ENCODE results near the gene OR2S2. TPM values are rescaled to one million over a fixed set of nuclear protein-coding genes. Genes with fewer than 3 reads are reported as not detected.
"Not testable (repeated sequence)": the region's sequence is repeated elsewhere in the genome, so short reads cannot be mapped to it uniquely, and the experiment has no call there.

OR2S2 gene
- total RNA-seq, 1 experiment from 2014 or later, result not detected

DNA sequence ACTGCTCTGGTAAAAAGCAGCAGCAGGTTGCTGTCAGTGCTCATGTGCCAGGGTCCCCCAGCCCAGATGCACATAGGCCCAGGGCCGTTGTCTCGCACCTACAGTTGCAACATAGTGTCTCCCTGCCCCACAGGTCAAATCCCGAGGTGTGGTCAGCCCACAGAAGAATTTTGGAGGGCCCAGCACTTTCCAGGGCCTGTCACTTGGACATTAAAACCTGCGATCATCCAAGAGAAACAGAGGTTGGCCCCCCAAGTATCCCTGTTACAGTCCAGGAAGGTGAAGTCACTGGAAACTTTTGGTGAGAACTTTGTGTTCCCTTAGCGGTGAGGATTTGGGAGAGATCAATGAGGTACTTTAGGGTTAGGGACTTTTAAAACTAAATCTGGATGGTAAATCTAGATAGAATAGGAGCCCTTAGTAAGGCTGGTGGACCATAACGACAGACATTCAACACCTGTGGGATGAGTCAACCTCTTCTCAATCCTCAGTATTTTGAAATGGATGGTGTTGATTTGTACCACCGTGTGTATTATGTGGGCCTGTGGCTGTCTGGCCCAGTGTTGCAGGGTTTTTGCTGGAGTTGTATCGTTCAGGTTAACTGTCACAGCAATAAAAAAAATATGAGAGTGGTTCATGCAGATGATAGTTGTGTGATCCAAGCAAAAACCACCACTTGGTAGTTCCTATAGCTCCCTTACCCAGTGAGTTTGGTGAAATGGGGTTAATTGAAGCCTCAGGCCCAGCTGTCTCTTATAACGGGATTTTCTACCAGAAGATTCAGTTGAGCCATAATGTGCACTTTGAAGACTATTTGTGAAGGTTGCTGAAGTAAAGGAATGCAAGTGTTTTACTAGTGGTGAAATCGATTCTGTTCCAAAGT, 19.2 kb downstream of the OR2S2 start:
- DNase-seq (ENCODE audit: low spot score), result no peak
- in situ Hi-C loops (cut with HindIII; ENCODE audit: low sequenced_read_pairs), result no loop called here

DNA sequence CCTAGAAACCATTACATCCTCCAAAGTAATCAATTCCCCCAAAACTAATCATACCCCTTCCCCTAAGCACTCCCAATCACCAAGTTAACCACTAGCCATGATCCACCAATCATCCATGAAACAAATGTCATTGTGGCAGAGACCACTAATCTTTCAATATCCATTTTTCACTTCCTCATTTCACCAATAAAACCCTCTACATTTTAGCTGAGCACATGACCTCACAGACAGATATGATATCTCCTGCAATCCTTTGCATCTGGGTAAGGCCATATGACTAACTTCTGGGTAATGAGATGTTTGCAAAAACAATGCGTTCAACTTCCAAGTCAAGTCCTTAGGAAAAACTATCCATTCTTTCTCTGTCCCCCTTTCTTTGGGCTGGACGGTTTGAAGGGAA, 20.7 kb downstream of the OR2S2 start:
- in situ Hi-C loops (cut with HindIII; ENCODE audit: low sequenced_read_pairs), result no loop called here
- no peak for DNase-seq (ENCODE audit: low spot score)

DNA sequence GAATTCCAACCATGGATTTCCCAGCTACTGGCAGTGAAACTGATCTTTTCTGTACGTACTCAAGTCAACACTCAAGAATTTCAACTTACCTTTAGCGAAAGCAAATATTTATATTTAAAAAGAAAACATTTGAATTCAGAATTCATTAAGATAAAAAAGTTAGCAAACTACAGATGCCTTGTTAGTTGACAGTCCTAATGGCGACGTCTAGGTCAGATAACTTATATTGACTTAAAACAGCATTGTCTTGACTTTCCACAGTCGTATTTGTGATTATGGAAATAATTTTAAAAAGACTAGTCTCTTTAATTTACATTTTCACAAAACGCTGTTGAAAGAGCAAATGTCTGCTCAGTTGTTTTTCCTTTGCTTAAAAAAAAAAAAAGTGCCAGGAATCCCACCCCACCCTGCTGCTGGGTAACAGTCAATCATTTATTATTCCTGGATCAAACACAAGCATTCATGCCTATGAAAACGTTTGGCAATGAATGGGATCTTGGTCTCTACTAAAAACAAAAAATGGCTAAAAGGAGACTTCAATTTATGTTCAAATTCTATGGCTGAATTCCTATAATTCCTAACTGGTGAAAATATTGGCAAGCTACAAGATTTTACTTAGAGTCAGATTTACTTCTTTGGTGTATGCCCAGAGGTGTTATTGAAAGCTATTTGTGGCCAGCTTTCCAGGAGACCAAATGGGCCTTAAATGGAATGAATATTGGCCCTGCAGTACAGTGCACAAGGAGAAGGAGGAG, 22.0 kb downstream of the OR2S2 start:
- in situ Hi-C loops (cut with HindIII; ENCODE audit: low sequenced_read_pairs), result no loop called here
- no peak for DNase-seq (ENCODE audit: low spot score)

DNA sequence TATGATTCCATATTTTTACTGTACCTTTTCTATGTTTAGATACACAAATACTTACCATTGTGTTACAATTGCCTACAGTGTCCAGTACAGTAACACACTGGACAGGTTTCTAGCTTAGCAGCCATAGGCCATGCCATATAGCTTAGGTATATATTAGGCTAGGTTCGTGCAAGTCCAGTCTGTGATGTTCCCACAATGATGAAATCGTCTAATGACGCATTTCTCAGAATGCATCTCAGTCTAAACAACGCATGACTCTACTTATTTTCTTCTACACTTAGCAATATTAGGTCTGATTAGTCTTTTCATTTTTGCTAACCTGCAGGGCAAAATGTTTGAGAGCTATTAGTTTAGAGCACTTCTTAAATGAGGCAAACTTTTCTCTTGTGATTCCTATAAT, 22.7 kb downstream of the OR2S2 start:
- in situ Hi-C loops (cut with HindIII; ENCODE audit: low sequenced_read_pairs), result no loop called here
- no peak for DNase-seq (ENCODE audit: low spot score)

DNA sequence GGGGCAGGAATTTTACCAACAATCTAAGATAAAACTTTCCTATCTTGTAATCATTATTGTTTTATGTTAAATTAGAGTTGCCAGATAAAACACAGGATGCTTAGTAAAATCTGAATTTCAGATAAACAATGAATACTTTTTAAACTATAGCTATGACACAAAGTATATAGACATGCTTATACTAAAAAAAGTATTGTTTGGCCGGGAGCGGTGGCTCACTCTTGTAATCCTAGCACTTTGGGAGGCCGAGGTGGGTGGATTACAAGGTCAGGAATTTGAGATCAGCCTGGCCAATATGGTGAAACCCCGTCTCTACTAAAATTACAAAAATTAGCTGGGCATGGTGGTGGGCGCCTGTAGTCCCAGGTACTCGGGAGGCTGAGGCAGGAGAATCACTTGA, 23.9 kb downstream of the OR2S2 start:
- DNase-seq (ENCODE audit: low spot score); in situ Hi-C loops (cut with HindIII; ENCODE audit: low sequenced_read_pairs): not testable (repeated sequence)

DNA sequence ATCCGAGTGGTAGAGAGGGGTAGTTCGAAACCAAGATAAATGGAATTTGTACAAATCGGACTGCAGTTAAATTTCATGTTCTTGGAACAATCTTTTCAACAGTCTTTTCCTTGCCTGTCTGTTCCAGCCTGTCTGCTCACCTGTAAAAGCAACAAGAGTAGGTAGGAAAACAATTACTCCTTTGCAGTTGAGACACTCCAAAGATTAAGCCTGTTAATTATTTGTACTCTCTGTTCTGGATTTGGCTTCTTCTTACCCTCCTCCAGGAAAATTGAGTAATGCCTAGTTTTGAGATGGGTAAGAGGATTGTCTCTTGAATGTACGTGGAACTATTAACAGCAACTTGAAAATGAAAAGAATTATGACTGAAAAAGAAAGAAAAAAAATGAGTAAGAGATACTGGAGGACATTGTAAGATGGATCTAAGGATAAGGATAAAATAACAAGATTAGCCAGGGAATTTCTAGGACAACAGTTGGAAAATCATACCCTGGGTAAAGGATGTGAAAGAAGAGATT, 24.3 kb downstream of the OR2S2 start:
- in situ Hi-C loops (cut with HindIII; ENCODE audit: low sequenced_read_pairs), result no loop called here
- no peak for DNase-seq (ENCODE audit: low spot score)

DNA sequence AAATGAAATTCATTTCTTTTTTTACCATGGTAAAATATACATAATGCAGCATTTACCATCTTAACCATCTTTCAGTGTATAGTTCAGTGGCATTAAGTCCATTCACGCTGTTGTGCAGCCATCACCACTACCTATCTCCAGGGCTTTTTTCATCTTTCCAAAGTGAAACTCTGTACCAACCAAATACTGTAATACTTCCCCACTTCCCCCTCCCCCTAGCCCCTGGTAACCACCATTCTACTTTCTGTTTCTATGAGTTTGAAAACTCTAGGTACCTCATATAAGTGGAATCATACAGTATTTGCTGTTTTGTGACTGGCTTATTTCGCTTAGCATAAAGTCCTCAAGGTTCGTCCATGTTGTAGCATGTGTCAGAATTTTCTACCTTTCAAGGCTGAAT, 25.2 kb downstream of the OR2S2 start:
- in situ Hi-C loops (cut with HindIII; ENCODE audit: low sequenced_read_pairs), result no loop called here
- DNase-seq (ENCODE audit: low spot score), result no peak

DNA sequence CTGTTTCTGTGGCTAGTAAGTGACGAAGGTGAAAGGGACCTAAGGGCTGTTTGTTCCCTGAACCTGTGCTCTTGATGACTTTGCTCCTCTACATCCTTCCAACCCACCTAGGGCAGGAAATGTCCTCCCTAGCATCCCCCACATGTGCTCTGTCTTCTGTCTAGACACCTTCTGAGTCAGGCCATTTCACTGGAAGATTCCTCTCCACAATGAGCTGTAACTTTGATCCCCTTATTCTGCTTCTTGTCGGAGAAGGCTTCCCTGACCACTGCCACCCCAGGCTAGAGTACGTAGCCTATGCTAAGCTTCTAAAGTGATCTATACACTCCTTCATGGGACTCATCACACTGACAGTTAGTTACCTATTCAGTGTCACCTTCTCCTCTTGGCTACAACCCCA, 27.0 kb downstream of the OR2S2 start:
- in situ Hi-C loops (cut with HindIII; ENCODE audit: low sequenced_read_pairs), result no loop called here
- DNase-seq (ENCODE audit: low spot score), result no peak

DNA sequence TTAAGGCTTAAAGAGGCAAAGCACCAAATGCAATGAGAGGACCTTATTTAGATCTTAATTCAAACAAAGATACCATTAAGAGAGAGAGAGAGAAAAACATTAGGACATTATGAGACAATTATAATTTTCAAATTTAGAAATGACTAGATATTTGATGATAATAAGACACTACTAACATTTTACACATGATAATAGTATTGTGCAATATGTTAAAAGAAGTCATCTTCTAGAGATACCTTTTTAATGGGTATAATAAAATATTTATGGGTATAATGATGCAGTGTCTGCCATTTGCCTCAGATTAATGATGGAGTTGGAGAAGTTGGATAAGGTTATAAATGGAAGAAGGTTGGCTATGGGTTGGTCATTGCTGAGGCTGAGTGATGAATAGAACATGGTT, 27.4 kb downstream of the OR2S2 start:
- in situ Hi-C loops (cut with HindIII; ENCODE audit: low sequenced_read_pairs), result no loop called here
- no peak for DNase-seq (ENCODE audit: low spot score)

DNA sequence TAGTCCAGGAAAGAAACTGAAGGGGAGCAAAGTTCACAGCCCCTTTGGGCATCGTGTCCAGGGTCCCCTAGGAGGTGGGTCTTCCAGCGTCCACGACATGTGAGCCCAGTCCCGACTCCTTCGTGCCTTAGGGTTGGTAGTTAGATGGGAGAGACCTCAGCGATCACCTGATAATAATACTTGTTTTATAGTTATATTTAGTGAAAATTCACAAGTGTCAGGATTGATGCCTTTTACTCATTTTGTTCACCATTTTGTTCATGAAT, 28.6 kb downstream of the OR2S2 start:
- in situ Hi-C loops (cut with HindIII; ENCODE audit: low sequenced_read_pairs), result no loop called here
- no peak for DNase-seq (ENCODE audit: low spot score)

DNA sequence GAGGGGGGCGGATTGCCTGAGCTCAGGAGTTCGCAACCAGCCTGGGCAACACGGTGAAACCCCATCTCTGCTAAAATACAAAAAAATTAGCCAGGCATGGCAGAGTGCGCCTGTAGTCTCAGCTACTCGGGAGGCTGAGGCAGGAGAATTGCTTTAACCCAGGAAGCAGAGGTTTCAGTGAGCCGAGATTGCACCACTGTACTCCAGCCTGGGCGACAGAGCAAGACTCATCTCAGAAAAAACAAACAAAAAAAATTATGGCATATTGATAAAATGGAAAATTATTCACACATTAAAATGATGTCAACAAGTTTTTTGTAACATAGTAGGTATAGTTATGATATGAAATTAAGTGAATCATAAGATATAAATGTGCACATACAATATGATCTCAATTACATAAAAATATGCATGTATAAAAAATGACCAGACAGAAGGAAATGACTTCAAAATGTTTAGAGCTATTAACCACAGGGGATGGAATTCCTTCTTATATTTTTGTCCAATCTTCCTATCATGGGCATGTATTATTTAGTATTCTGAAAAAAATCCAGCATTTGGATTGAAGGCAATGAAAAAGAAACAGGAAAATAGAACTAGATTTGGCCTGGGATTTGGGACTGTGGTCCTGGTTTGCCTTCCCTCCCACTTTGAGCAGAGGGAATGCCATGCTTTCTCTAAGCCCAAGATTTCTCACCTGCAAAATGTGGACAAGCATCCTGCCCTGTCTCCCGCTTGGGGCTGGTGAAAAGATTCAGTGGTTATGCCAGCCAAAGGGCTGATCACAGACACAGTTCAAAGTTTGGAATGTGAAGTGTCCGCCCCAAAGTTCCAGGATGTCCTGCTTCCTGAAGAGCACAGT, 29.1 kb downstream of the OR2S2 start:
- in situ Hi-C loops (cut with HindIII; ENCODE audit: low sequenced_read_pairs), result no loop called here

DNA sequence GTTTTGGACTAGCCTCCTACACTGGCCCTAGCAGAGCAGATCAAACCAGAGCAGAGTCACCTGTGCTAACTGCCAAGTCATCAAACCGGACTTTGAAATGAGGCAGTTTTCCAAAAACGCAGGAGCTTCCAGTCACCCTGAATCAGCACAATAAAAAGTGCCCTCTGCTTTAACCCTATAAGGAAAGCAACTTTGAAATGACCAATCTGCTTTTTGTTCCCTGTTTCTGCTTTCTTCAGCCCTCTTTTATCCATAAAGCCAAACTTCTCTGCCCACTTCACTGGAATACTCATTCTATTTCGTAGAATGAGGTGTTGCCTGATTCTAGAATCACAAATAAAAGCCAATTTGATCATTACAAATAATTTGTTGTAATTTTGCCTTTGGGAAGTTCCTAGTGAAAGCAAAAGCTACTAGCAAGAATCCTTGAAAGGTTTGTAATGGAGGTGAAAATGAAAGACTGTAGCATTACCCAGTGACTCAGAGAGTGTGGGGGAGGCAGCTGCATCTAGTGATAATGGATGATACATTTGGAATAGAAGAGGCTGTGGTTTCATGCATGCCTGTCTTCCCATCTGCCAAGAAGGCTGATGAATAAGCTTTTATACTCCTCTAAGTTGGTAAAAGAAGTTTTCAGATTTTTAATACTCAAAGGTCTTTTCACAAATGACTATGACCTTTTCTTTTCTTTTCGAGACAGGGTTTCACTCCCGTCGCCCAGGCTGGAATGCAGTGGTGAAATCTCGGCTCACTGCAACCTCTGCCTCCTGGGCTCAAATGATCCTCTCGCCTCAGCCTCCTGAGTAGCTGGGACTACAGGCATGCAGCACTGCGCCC, 33.8 kb downstream of the OR2S2 start:
- no peak for DNase-seq (ENCODE audit: low spot score)
- in situ Hi-C loops (cut with HindIII; ENCODE audit: low sequenced_read_pairs), result no loop called here

More for the DNA sequence above, 29.1 kb downstream of the OR2S2 start:
- DNase-seq (ENCODE audit: low spot score), result no peak

DNA sequence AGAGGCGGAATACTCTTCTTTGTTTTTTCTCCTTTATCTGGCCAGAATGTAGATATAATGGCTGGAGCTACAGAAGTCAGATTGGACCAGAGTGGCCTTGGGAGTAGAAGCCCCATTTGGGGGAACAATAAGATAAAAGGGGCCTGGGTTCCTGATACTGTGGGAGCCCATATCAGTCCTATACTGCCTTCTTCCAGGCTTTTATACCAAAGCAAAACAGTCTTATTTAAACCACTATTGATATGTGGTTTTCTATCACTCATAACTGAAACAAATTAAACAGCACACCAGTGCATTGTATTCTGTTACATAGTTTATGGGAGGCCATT, 34.4 kb downstream of the OR2S2 start:
- no peak for DNase-seq (ENCODE audit: low spot score)
- in situ Hi-C loops (cut with HindIII; ENCODE audit: low sequenced_read_pairs), result no loop called here

DNA sequence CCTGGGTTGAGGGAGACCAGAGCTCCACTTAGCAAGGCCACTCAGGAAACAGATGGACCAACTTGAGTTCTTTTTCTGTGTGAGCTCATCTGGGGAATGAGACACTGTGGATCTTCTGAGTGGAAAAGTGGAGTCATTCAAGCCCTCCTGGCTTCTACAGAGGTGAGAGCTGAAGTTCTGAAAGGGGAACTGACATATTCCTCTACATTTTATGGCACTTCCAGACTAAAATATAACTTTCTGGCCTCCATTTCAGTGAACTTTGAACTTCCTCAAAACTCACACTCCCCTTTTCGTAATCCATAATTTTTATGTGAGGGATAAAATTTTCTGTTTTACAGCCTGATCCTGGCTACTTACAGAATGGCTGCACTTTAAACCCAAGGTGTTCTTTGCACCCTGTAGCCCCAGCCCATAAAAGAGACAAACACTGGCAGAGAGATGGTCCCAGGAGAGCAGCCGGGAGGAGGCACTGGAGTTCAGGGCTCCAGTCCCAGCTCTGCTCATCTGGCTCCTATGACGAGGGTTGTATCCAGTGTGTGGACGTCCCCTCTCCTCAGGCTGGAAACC, 37.8 kb downstream of the OR2S2 start:
- in situ Hi-C loops (cut with HindIII; ENCODE audit: low sequenced_read_pairs), result no loop called here
- no peak for DNase-seq (ENCODE audit: low spot score)

DNA sequence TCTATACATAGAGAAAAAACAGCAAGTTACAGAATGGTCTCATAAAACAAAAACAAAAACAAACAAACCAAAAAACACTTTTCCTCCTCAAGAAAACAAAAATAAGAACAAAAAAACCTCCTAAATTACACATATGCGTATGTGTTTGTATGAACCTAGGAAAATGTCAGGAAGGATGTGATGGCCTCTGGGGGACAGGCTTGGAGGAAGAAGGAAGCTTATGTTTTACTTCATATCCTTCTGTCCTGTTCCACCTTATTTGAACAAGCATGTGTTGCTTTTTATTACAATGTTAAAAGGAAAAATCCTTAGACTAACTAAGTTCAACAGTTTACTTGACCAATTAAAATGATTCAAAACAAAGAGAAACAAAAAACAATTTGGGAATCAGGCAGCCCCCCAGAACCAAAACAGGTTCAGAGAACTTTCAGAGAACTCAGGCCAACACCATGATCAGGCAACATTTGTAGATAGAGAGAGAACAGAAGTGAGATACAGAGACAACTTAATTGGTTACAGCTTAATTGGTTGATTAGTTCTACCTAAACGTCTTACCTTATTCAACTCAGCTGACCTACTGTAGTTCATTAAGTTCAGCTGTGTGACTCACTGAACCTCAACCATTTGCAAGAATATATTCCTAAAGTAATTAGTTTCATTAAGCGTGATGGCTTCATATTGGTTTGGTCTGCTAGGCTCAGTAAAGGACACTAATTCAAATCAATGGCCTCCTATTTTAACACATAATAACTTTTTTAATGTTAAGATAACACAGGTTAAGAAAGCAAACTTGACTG, 38.5 kb downstream of the OR2S2 start:
- in situ Hi-C loops (cut with HindIII; ENCODE audit: low sequenced_read_pairs), result no loop called here
- DNase-seq (ENCODE audit: low spot score), result no peak

DNA sequence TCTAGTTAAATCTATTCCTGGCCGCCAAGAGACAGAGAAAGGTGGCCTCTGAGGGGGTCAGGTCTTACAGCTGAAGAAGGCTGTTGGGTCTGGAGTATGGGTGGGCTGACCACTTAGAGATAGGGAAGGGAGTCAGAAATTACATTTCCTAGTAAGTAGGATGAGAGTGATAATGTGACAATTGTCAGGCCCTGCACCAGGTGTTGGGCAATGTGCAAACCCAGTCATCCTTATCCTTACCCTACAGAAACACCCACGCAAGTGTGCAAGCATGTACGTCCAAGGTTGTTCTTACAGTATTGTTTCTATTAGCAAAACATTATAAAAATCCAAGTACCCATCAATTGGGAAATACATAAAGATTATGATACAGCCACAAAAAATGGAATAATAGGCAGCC, 39.2 kb downstream of the OR2S2 start:
- in situ Hi-C loops (cut with HindIII; ENCODE audit: low sequenced_read_pairs), result no loop called here
- no peak for DNase-seq (ENCODE audit: low spot score)

DNA sequence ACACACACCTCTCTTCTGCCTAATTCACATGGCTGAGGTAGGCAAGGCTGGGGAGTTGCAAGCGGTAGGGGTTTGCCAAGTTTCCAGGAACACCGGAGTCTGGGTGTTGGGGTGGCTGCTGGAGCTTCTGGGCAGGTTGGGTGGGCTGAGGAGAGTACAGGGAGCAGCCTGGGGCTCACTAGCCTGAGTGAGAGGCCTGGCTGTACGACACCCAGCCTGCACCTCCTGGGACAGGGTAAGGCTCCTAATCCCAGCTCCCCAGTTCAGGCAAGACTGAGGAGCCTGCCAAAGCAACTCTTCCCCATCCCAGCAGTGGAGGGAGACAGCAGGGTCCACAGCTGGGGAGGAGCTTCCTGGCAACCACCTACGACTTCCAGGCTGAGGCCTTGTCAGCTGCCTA, 40.7 kb downstream of the OR2S2 start:
- no peak for DNase-seq (ENCODE audit: low spot score)
- in situ Hi-C loops (cut with HindIII; ENCODE audit: low sequenced_read_pairs), result no loop called here

DNA sequence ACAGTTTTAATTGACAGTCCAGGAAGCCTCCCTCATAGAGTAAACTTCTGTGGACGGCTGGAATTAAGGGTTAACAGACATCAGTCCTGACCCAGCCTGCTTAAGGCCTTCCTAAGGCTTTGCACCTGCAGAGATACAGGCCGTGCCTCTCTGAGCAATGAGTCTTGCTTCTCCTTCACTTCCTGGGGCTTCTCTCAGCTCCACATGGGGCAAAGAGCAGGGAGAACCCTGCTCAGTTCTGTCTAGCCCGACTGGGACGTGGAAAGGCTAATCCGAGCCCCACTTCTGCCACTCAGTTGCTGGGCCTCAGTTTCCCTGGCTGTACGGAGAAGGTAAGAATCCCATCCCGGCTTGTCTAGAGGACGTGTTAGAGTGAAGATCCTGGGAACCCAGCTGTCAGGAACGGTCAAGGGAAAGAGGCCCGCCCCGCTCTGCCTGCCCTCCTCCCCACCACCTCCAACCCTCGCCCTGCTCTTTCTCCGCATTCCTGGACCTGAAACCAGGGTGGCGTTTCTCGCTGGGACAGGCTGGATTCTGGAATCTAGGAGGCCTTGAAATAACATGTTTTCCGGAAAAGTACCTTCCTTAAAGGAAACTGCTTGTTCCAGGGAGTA, 42.2 kb downstream of the OR2S2 start:
- in situ Hi-C loops (cut with HindIII; ENCODE audit: low sequenced_read_pairs), result no loop called here
- no peak for DNase-seq (ENCODE audit: low spot score)

Data from G401 (cell line).